Stimulated activated CD4-positive, alpha-beta T cell treated with anti-CD3 and anti-CD28 coated beads, Interleukin-1b, Interleukin-23, amount 100 ng/mL, for 24 hours (primary cell): Measurements from ENCODE around the gene AOPEP.
A peak's percentile ranks its signal among the peaks of the same experiment; 100 is the strongest.

Experiments
- DNase-seq, 4 experiments: peaks; one replicate each; pipeline ENCODE4 v3.0.0-alpha.2; 2020; ENCODE audit warnings: low read depth in 4 of 4, low spot score in 1 of 4

AOPEP gene

GRCh38 chr9:95130484-95130883 lies 404.0 kb downstream of the AOPEP start:
- DNase-seq = no peak

- DNase-seq = peak; percentile 9 to 25 (median 18)
These were observed 404.8 kb downstream of the AOPEP start for GRCh38 chr9:95131023-95131943.

GRCh38 chr9:95132366-95133324 lies 406.1 kb downstream of the AOPEP start:
- DNase-seq = no peak

- no peak for DNase-seq
These were observed 406.8 kb downstream of the AOPEP start for GRCh38 chr9:95133325-95133705.

- DNase-seq = no peak
These were observed 408.0 kb downstream of the AOPEP start for GRCh38 chr9:95134457-95134881.

GRCh38 chr9:95135756-95136155 lies 409.3 kb downstream of the AOPEP start:
- DNase-seq = no peak
